Epithelial cell of proximal tubule (primary cell): ENCODE results near the gene RASA3. TPM values are rescaled to one million over a fixed set of nuclear protein-coding genes. Genes with fewer than 3 reads are reported as not detected.

Source experiments
- DNase-seq: peaks from one replicate; pipeline ENCODE4 v3.0.0-alpha.2; 2011; ENCODE audit warnings: low read depth
- H3K4me3 ChIP-seq: 2 replicates; pipeline ENCODE4 v1.5.1; 2011; ENCODE audit warnings: low read depth, mild to moderate bottlenecking, low read length
- total RNA-seq: library from RNA; depleted of rRNA; stranded (reverse); fragments of >200 nt; gene quantifications from 2 replicates; pipeline ENCODE4 v1.2.3, GENCODE V29; 2015
- TF ChIP-seq, protein P1 (sequence below): conservative IDR thresholded peaks from 2 replicates; pipeline ENCODE4 v1.5.1; 2012; ENCODE audit warnings: low read depth, mild to moderate bottlenecking, low read length

The RASA3 gene
- total RNA-seq, 1 donor from 2014 or later: 25.7 TPM

DNA sequence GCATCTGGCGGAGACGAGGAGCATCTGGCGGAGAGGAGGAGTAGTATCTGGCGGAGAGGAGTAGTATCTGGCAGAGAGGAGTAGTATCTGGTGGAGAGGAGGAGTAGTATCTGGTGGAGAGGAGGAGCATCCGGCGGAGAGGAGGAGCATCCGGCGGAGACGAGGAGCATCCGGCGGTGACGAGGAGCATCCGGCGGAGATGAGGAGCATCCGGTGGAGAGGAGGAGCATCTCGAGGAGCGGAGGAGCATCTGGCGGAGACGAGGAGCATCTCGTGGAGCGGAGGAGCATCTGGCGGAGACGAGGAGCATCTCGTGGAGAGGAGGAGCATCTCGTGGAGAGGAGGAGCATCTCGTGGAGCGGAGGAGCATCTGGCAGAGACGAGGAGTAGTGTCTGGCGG is 177.2 kb downstream of the RASA3 start:
- DNase-seq: no peak
- TF ChIP-seq, protein P1, sequence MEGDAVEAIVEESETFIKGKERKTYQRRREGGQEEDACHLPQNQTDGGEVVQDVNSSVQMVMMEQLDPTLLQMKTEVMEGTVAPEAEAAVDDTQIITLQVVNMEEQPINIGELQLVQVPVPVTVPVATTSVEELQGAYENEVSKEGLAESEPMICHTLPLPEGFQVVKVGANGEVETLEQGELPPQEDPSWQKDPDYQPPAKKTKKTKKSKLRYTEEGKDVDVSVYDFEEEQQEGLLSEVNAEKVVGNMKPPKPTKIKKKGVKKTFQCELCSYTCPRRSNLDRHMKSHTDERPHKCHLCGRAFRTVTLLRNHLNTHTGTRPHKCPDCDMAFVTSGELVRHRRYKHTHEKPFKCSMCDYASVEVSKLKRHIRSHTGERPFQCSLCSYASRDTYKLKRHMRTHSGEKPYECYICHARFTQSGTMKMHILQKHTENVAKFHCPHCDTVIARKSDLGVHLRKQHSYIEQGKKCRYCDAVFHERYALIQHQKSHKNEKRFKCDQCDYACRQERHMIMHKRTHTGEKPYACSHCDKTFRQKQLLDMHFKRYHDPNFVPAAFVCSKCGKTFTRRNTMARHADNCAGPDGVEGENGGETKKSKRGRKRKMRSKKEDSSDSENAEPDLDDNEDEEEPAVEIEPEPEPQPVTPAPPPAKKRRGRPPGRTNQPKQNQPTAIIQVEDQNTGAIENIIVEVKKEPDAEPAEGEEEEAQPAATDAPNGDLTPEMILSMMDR: no peak
- H3K4me3 ChIP-seq: no peak overlapping the region

GRCh38 chr13:113954046-113954835 is 178.2 kb downstream of the RASA3 start:
- DNase-seq: no peak
- TF ChIP-seq, protein P1: no peak
- H3K4me3 ChIP-seq: no peak overlapping the region

- no peak for DNase-seq
- H3K4me3 ChIP-seq: no peak overlapping the region
- TF ChIP-seq, protein P1: no peak
These were observed 178.9 kb downstream of the RASA3 start for GRCh38 chr13:113953561-113953960.

GRCh38 chr13:113952983-113953520 is 179.4 kb downstream of the RASA3 start:
- no peak overlapping the region for H3K4me3 ChIP-seq
- no peak for DNase-seq
- TF ChIP-seq, protein P1: no peak

DNA sequence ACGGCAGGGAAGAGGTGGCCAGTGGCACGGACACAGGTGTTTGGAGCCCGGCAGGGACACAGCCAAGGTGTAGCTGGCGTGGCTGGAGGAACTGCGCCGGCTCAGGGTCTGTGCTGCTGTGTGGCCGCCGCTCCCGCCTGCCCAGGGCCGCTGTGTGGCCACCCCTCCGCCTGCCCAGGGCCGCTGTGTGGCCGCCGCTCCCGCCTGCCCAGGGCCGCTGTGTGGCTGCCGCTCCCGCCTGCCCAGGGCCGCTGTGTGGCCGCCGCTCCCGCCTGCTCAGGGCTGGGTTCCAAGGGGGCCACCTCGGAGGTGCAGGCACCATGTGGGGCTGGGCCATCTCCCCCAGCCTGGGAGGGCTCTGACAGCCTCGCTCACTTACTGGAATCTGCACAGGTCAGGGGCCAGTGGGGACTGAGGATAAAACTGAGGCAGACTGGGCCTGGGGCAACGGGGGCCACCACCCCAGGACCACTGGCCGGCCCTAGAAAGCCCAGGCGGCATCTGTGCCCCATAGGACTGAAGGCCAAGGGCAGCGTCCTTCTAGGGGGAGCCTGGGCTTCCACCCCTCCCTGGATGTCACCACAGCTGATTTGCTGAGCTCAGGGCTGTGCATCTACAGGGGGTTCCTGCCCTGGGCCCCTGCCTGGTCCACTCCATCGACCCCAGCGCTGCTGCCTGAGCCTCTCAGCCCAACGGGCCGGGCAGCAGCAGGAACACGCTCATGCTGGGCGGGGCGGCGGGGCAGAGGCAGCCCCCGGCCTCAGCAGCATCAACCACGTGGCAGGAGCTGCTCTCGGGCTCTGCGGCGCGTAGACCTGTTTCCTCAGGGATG is 180.1 kb downstream of the RASA3 start:
- TF ChIP-seq, protein P1: no peak

DNA sequence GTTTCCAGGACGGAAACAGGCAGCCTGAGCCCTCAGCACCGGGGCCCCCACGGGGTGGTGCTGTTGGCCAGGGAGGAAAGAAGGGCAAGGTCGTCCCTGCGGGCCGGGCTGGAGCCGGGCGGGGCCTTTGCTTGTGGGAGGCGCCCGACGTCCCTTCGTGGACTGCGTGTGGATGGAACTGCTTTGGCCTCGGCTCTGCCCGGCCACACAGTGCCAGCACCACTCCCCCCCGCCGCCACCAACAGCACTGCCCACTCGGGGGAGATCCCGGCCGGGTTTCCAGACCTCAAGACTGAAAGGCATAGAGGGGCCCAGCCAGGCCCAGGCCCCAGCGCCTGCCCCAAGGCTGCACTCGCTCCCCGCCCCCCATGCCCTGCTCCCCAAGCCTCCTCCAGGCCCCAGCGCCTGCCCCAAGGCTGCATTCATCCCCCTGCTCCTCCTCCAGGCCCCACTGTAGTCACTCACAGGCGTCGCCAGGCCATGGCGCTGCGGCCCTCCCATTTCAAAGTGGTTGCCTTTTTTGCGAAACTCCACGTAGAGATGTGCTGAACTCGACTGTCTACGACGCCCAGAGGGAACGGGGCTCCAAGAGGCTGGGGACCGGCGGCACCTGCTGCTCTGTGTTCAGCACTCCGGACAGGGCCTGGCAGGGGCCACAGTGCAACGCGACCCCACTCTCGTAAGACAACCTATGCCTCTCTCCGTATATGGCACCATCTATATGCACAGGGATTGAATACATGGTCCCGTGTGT is 181.0 kb downstream of the RASA3 start:
- DNase-seq: no peak
- H3K4me3 ChIP-seq: peak overlapping the region; percentile 32
- TF ChIP-seq, protein P1: peak; percentile 91

More for the DNA sequence above, 180.1 kb downstream of the RASA3 start:
- H3K4me3 ChIP-seq: no peak overlapping the region
- DNase-seq: no peak
